Limb (tissue), 2 donors: ENCODE measurements around the gene KNTC1.
A peak's percentile ranks its signal among the peaks of the same experiment; 100 is the strongest.
"Not testable (repeated sequence)": the region's sequence is repeated elsewhere in the genome, so short reads cannot be mapped to it uniquely, and the experiment has no call there.

Source experiments
- DNase-seq, 2 donors: peaks; one replicate each; pipeline ENCODE4 v3.0.0-alpha.2; 2016; ENCODE audit errors: extremely low spot score in 2 of 2

KNTC1 gene

GRCh38 chr12:122505419-122506051, 21.5 kb upstream of the KNTC1 start:
- no peak for DNase-seq

- DNase-seq: no peak
These were observed 20.6 kb upstream of the KNTC1 start for GRCh38 chr12:122506393-122506938.

- no peak for DNase-seq
These were observed 18.9 kb upstream of the KNTC1 start for GRCh38 chr12:122508163-122508562.

GRCh38 chr12:122513028-122513427, 14.0 kb upstream of the KNTC1 start:
- DNase-seq: not testable (repeated sequence)

- DNase-seq: no peak
These were observed 13.4 kb upstream of the KNTC1 start for GRCh38 chr12:122513660-122514059.

- DNase-seq: no peak
These were observed 11.8 kb upstream of the KNTC1 start for GRCh38 chr12:122515275-122515674.

GRCh38 chr12:122516544-122517361, 10.3 kb upstream of the KNTC1 start:
- DNase-seq: no peak

- DNase-seq: no peak
These were observed 9.2 kb upstream of the KNTC1 start for GRCh38 chr12:122517877-122518276.

GRCh38 chr12:122518908-122519307, 8.1 kb upstream of the KNTC1 start:
- no peak for DNase-seq

GRCh38 chr12:122519418-122519817, 7.6 kb upstream of the KNTC1 start:
- DNase-seq: no peak

GRCh38 chr12:122520676-122521075, 6.4 kb upstream of the KNTC1 start:
- DNase-seq: no peak

- no peak for DNase-seq
These were observed 3.8 kb upstream of the KNTC1 start for GRCh38 chr12:122523280-122523679.

- DNase-seq: no peak
These were observed 3.0 kb upstream of the KNTC1 start for GRCh38 chr12:122523846-122524718.

GRCh38 chr12:122527478-122527944, 462 bp downstream of the KNTC1 start:
- peak in 1 of 2 donors; percentile 27 for DNase-seq

GRCh38 chr12:122528582-122528981, 1.5 kb downstream of the KNTC1 start:
- no peak for DNase-seq

- DNase-seq: no peak
These were observed 1.9 kb downstream of the KNTC1 start for GRCh38 chr12:122528992-122529391.

GRCh38 chr12:122533856-122534255, 6.8 kb downstream of the KNTC1 start:
- DNase-seq: no peak

GRCh38 chr12:122537021-122537420, 10.0 kb downstream of the KNTC1 start:
- DNase-seq: no peak

- DNase-seq: no peak
These were observed 11.4 kb downstream of the KNTC1 start for GRCh38 chr12:122538496-122538895.

GRCh38 chr12:122544537-122544936, 17.5 kb downstream of the KNTC1 start:
- no peak for DNase-seq

GRCh38 chr12:122545855-122546254, 18.8 kb downstream of the KNTC1 start:
- no peak for DNase-seq

GRCh38 chr12:122547330-122547729, 20.3 kb downstream of the KNTC1 start:
- no peak for DNase-seq
